ENCODE data around the gene GADL1.

The GADL1 gene

GRCh38 chr3:30871720-30872119 lies 22.7 kb downstream of the GADL1 start (continued):
- TF ChIP-seq ZNF398 (tag by site-specific recombination; IDR thresholded peaks at IDR 0.05): no peak
- TF ChIP-seq ZSCAN23 (tag by site-specific recombination; IDR thresholded peaks at IDR 0.05): no peak
- TF ChIP-seq ZNF280D (tag by site-specific recombination; IDR thresholded peaks at IDR 0.05): no peak
- TF ChIP-seq ZNF423 (tag by site-specific recombination; IDR thresholded peaks at IDR 0.05): no peak
- TF ChIP-seq ZNF24 (tag by site-specific recombination; IDR thresholded peaks at IDR 0.05): peak; percentile 38; the same call in 1 of the 2 replicates
- no peak for TF ChIP-seq ZNF404 (tag by site-specific recombination; IDR thresholded peaks at IDR 0.05)
- no peak for TF ChIP-seq ZNF514 (tag by site-specific recombination; IDR thresholded peaks at IDR 0.05)
- TF ChIP-seq ZXDB (tag by site-specific recombination; IDR thresholded peaks at IDR 0.05): peak; percentile 79
- peak; percentile 95 for TF ChIP-seq WT1 (tag by site-specific recombination; IDR thresholded peaks at IDR 0.05)
- no peak for TF ChIP-seq ZNF473 (tag by site-specific recombination; IDR thresholded peaks at IDR 0.05)
- no peak for TF ChIP-seq ZNF155 (tag by site-specific recombination; IDR thresholded peaks at IDR 0.05)
- no peak for TF ChIP-seq ZBTB11 (tag by site-specific recombination; conservative IDR thresholded peaks at IDR 0.05; ENCODE audit: low read depth)
- TF ChIP-seq ZNF580 (tag by site-specific recombination; IDR thresholded peaks at IDR 0.05): 0 out of 2 replicates have a peak, but pooled peaks have one; percentile 44
- peak; percentile 74; the same call in 1 of the 2 replicates for TF ChIP-seq ZNF561 (tag by site-specific recombination; IDR thresholded peaks at IDR 0.05; ENCODE audit: borderline replicate concordance)
- no peak for TF ChIP-seq SP3 (tag by site-specific recombination; IDR thresholded peaks at IDR 0.05)
- 0 out of 2 replicates have a peak, but pooled peaks have one; percentile 29 for TF ChIP-seq ZNF18 (tag by site-specific recombination; IDR thresholded peaks at IDR 0.05)
- no peak for TF ChIP-seq PRDM1 (tag by site-specific recombination; IDR thresholded peaks at IDR 0.05)
- TF ChIP-seq REST (tag by site-specific recombination; IDR thresholded peaks at IDR 0.05): no peak
- TF ChIP-seq OSR2 (tag by site-specific recombination; IDR thresholded peaks at IDR 0.05): peak; percentile 93
- TF ChIP-seq ZNF146 (tag by site-specific recombination; IDR thresholded peaks at IDR 0.05): no peak
- no peak for TF ChIP-seq ZNF677 (tag by site-specific recombination; IDR thresholded peaks at IDR 0.05)
- TF ChIP-seq ZNF416 (tag by site-specific recombination; IDR thresholded peaks at IDR 0.05): no peak
- no peak for TF ChIP-seq ZNF785 (tag by site-specific recombination; IDR thresholded peaks at IDR 0.05)
- no peak for TF ChIP-seq ZNF138 (tag by site-specific recombination; IDR thresholded peaks at IDR 0.05; ENCODE audit: borderline replicate concordance)
- TF ChIP-seq ZBTB44 (tag by site-specific recombination; IDR thresholded peaks at IDR 0.05): peak; percentile 72
- 0 out of 2 replicates have a peak, but pooled peaks have one; percentile 53 for TF ChIP-seq TCF7L2 (IDR thresholded peaks at IDR 0.05; ENCODE audit: borderline replicate concordance, low read depth, low read length)
